ENCODE data around the gene HIRA. TPM values are rescaled to one million over a fixed set of nuclear protein-coding genes. Genes with fewer than 3 reads are reported as not detected.

The HIRA gene
- total and polyA plus RNA-seq, 9 of the 15 experiments (the other 6 are each of a cell fraction or from before 2014, with no cell fraction given) = 0.96 to 132 (median 58.4) TPM

GRCh38 chr22:19376247-19376646 is 55.3 kb downstream of the HIRA start (continued):
- TF ChIP-seq CHAMP1 (IDR thresholded peaks at IDR 0.05) = no peak
- TF ChIP-seq E2F4 (CRISPR knock-in tag; IDR thresholded peaks at IDR 0.05; ENCODE audit: low read depth) = 0 out of 2 replicates have a peak, but pooled peaks have one; percentile 54
- no peak for TF ChIP-seq CBX5 (IDR thresholded peaks at IDR 0.05; ENCODE audit: borderline replicate concordance, low read depth)
- TF ChIP-seq NR2C2 (CRISPR knock-in tag; IDR thresholded peaks at IDR 0.05) = peak; percentile 55; the same call in 1 of the 2 replicates
- no peak for TF ChIP-seq NR2C2 (tag; IDR thresholded peaks at IDR 0.05)
- 0 out of 2 replicates have a peak, but pooled peaks have one; percentile 19 for TF ChIP-seq ZNF124 (CRISPR knock-in tag; IDR thresholded peaks at IDR 0.05)
- peak; percentile 20 for TF ChIP-seq CHD7 (IDR thresholded peaks at IDR 0.05; ENCODE audit: low read depth, low read length)
- TF ChIP-seq NR4A1 (CRISPR knock-in tag; IDR thresholded peaks at IDR 0.05) = no peak
- no peak for TF ChIP-seq NR4A1 (tag; IDR thresholded peaks at IDR 0.05)
- TF ChIP-seq ZNF57 (CRISPR knock-in tag; IDR thresholded peaks at IDR 0.05) = 0 out of 2 replicates have a peak, but pooled peaks have one; percentile 5
- TF ChIP-seq TEAD4 (IDR thresholded peaks at IDR 0.05; ENCODE audit: low read length) = no peak
- TF ChIP-seq TEAD4 (CRISPR knock-in tag; IDR thresholded peaks at IDR 0.05; ENCODE audit: borderline replicate concordance) = peak; percentile 24; the same call in 1 of the 2 replicates
- TF ChIP-seq EP300 (IDR thresholded peaks at IDR 0.05; ENCODE audit: low read length) = no peak
- peak; percentile 36; the same call in 1 of the 2 replicates for TF ChIP-seq POLR2AphosphoS5 (IDR thresholded peaks at IDR 0.05; ENCODE audit: control insufficient read depth, insufficient read depth, low read depth, low read length)
